ENCODE results near the gene ADISSP. TPM values are rescaled to one million over a fixed set of nuclear protein-coding genes. Genes with fewer than 3 reads are reported as not detected.

The ADISSP gene
- total and polyA plus RNA-seq, 8 donors = 5.0 to 16.0 (median 11.3) TPM

- TF ChIP-seq CTCF (IDR thresholded peaks at IDR 0.05) = peak; percentile 64 to 77 (median 72)
- Histone ChIP-seq H3K4me3 (peak overlapping the region in 2 of 4 donors; percentile 34 to 35), H3K27ac (no peak overlapping the region), H3K4me1 (peaks cover 0 to 11% (median 5%) of the 10 kb centered on the region in 3 donors), H3K27me3 (peaks cover 0 to 8% (median 0%) of the 10 kb centered on the region in 4 donors), H3K9me3 (no peaks in the 10 kb centered on the region), H3K36me3 (no peaks in the 10 kb centered on the region)
- intact Hi-C loops (cut with DNase I) = loop anchor here in 1 of 3 donors (10.0 kb wide), 1 partner anchor 335 kb away; no protein-coding TSS in a partner anchor
- FAIRE-seq = no peak
- peak; percentile 53 to 71 (median 58) for ATAC-seq
- 19 to 20% methylated on average over 64 to 72 of the region's 72 CpGs for WGBS, 2 donors
- DNase-seq = peak in 4 of 6 donors; percentile 68 to 81 (median 70)
Measured at GRCh38 chr20:3749689-3750531, 17.6 kb downstream of the ADISSP start.

- ATAC-seq = no peak
- no peak for TF ChIP-seq CTCF (IDR thresholded peaks at IDR 0.05)
- no peaks in the 10 kb centered on the region for H3K9me3 ChIP-seq
- H3K27ac ChIP-seq = no peak overlapping the region
- no peak for FAIRE-seq
- peak in 2 of 6 donors; percentile 38 to 57 for DNase-seq
- 41 to 46% methylated on average over 17 to 24 of the region's 24 CpGs for WGBS, 2 donors
- H3K27me3 ChIP-seq = peaks cover 0 to 8% (median 0%) of the 10 kb centered on the region in 4 donors
- peak overlapping the region in 2 of 4 donors; percentile 34 to 35 for H3K4me3 ChIP-seq
- H3K4me1 ChIP-seq = peaks cover 0 to 11% (median 5%) of the 10 kb centered on the region in 3 donors
- H3K36me3 ChIP-seq = no peaks in the 10 kb centered on the region
- intact Hi-C loops (cut with DNase I) = no loop called here
Measured at GRCh38 chr20:3749087-3749688, 18.4 kb downstream of the ADISSP start.

- TF ChIP-seq CTCF (IDR thresholded peaks at IDR 0.05) = no peak
- FAIRE-seq = no peak
- peak in 1 of 6 donors; percentile 68 for DNase-seq
- Histone ChIP-seq H3K36me3 (no peaks in the 10 kb centered on the region), H3K27ac (no peak overlapping the region), H3K4me1 (peaks cover 0 to 11% (median 5%) of the 10 kb centered on the region in 3 donors), H3K4me3 (no peak overlapping the region), H3K27me3 (peaks cover 0 to 8% (median 0%) of the 10 kb centered on the region in 4 donors), H3K9me3 (no peaks in the 10 kb centered on the region)
- no peak for ATAC-seq
- intact Hi-C loops (cut with DNase I) = no loop called here
- 86 to 91% methylated on average over 16 of the region's 16 CpGs for WGBS, 2 donors
Measured at GRCh38 chr20:3748073-3748472, 19.5 kb downstream of the ADISSP start.

- intact Hi-C loops (cut with DNase I) = no loop called here
- Histone ChIP-seq H3K36me3 (no peaks in the 10 kb centered on the region), H3K27ac (no peak overlapping the region), H3K4me3 (no peak overlapping the region), H3K27me3 (peaks cover 0 to 8% (median 0%) of the 10 kb centered on the region in 4 donors), H3K4me1 (peaks cover 0 to 11% (median 5%) of the 10 kb centered on the region in 3 donors), H3K9me3 (no peaks in the 10 kb centered on the region)
- TF ChIP-seq CTCF (IDR thresholded peaks at IDR 0.05) = no peak
- FAIRE-seq (no peak), DNase-seq (no peak), ATAC-seq (no peak)
- WGBS, 2 donors = 69 to 70% methylated on average over 2 of the region's 2 CpGs
Measured at GRCh38 chr20:3747471-3747870, 20.1 kb downstream of the ADISSP start.
